Psoas muscle (tissue), 8 donors: ENCODE results near the gene NTRK1. TPM values are rescaled to one million over a fixed set of nuclear protein-coding genes. Genes with fewer than 3 reads are reported as not detected.

Experiments used
- ATAC-seq, 4 donors: fragments of 200-7000 bp; cut with Tn5 transposase; one replicate each; pipeline ENCODE4 v1.9.1; 2020; ENCODE audit warnings: moderate library complexity in 3 of 4, mild to moderate bottlenecking in 2 of 4
- DNase-seq, 2 donors: peaks; one replicate each; pipeline ENCODE4 v3.0.0-alpha.2; 2020
- H3K27ac ChIP-seq: fragments of 200-600 bp; one replicate; pipeline ENCODE4 v1.8.0; 2022
- H3K27me3 ChIP-seq, 3 donors: fragments of 200-600 bp in 1 of 3; one replicate each; pipeline versions ENCODE4 v1.6.1 to v1.8.0; 2013 to 2022; ENCODE audit warnings: low read length in 2 of 3, mild to moderate bottlenecking in 2 of 3, moderate library complexity in 1 of 3; ENCODE audit not compliant: insufficient read depth in 3 of 3
- H3K36me3 ChIP-seq, 2 donors: fragments of 200-600 bp in 1 of 2; one replicate each; pipeline versions ENCODE4 v1.6.1 to v1.8.0; 2013 to 2022; ENCODE audit warnings: low read depth in 1 of 2, mild to moderate bottlenecking in 1 of 2, moderate library complexity in 1 of 2; ENCODE audit not compliant: insufficient read depth in 1 of 2
- H3K4me1 ChIP-seq: fragments of 200-600 bp; one replicate; pipeline ENCODE4 v1.8.0; 2022
- H3K4me3 ChIP-seq: fragments of 200-600 bp; one replicate; pipeline ENCODE4 v1.8.0; 2022; ENCODE audit warnings: mild to moderate bottlenecking
- H3K9me3 ChIP-seq: fragments of 200-600 bp; one replicate; pipeline ENCODE4 v1.8.0; 2022
- WGBS, 3 donors: extraction: QIAGEN DNeasy Blood & Tissue Kit; methylation state at CpG; one replicate each; pipeline versions ENCODE4 v1.1.6 to v1.1.7; 2013; 5-methylcytosine and 5-hydroxymethylcytosine counted together
- intact Hi-C, 2 donors: fragments of 100-400 bp; cut with DNase I; formaldehyde crosslinking; loops; one replicate each; pipeline versions ENCODE4 v1.11.0 to v1.14.2; 2022
- polyA plus RNA-seq, 3 donors: library from polyadenylated mRNA; stranded (reverse); fragments of 200-250 nt; gene quantifications; one replicate each; pipeline ENCODE4 v1.2.3, GENCODE V29; 2013
- total RNA-seq, 4 donors: library from RNA; stranded (reverse); fragmentation: NEBNext Ultra II Directional in 2 of 4; extraction: Animal tissue kit (Norgen Biotek cat#: 25700) in 2 of 4; gene quantifications; one replicate each; pipeline versions ENCODE4 v1.2.1 to v1.2.4, GENCODE V29; 2021 to 2023
- TF ChIP-seq, protein P1 (sequence below): fragments of 200-600 bp; IDR thresholded peaks from one replicate; pipeline ENCODE4 v1.8.0; 2022; ENCODE audit warnings: antibody characterized with exemption
- donor health status: healthy with polysubstance abuse.
- donor health status: DM: no; HTN: no; CAD: no; lungs with moderate emphysema.
- donor health status: Bipolar disorder and iron deficiency.
- donor health status: healthy.
- donor health status: DM: yes; HTN: yes; CAD: no.
- donor health status: DM: no; HTN: no; CAD: no.
- donor health status: DM: no; HTN: no; CAD: no.
- donor health status: DM: yes; HTN: yes; CAD: no.

NTRK1 gene
- total and polyA plus RNA-seq, 7 donors: 0.07 to 0.92 (median 0.44) TPM

DNA sequence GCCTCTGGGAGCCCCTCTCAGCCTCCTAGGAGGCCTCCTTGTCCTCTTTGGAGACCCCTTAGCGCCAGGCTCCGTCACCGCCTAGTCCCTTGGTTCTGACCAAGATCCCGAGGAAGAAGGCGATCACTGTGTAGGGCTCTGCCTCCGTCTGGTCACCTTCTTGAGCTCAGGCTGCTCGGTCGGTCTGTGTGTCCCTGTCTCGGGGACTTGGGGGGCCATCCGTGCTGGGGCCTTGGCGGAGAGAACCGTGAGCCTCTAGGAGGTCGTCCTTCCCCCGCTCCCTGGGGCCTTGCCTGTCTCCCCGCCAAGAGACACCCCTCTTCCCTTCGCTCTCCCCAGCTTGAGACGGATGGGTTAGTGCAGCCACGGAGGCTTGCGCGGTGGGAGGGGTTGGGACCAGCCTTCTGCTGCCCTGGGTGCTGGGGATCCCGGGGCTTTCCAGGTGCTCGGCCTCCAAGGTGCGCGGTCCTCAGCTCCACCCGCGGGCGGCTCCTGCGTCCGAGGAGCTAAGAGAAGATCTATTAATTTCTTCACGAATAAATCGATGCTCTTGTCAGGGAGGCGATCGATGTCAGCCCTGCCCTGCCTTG lies 1.0 kb upstream of the NTRK1 start:
- DNase-seq (no peak), ATAC-seq (peak; percentile 27 to 67 (median 54))
- 1 to 3% (median 1%) methylated on average over 31 to 33 of the region's 33 CpGs for WGBS, 3 donors
- intact Hi-C loops: loop anchor here (1.0 to 2.0 kb wide), 2 partner anchors 21 to 61 kb away; no protein-coding TSS in a partner anchor
- H3K27ac ChIP-seq: no peak overlapping the region
- no peaks in the 10 kb centered on the region for H3K9me3 ChIP-seq
- peaks cover 19% of the 10 kb centered on the region for H3K4me1 ChIP-seq
- H3K4me3 ChIP-seq: peak overlapping the region; percentile 59
- H3K27me3 ChIP-seq: peaks cover 0 to 71% (median 17%) of the 10 kb centered on the region in 3 donors
- TF ChIP-seq, protein P1, sequence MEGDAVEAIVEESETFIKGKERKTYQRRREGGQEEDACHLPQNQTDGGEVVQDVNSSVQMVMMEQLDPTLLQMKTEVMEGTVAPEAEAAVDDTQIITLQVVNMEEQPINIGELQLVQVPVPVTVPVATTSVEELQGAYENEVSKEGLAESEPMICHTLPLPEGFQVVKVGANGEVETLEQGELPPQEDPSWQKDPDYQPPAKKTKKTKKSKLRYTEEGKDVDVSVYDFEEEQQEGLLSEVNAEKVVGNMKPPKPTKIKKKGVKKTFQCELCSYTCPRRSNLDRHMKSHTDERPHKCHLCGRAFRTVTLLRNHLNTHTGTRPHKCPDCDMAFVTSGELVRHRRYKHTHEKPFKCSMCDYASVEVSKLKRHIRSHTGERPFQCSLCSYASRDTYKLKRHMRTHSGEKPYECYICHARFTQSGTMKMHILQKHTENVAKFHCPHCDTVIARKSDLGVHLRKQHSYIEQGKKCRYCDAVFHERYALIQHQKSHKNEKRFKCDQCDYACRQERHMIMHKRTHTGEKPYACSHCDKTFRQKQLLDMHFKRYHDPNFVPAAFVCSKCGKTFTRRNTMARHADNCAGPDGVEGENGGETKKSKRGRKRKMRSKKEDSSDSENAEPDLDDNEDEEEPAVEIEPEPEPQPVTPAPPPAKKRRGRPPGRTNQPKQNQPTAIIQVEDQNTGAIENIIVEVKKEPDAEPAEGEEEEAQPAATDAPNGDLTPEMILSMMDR: no peak
- H3K36me3 ChIP-seq: no peaks in the 10 kb centered on the region

DNA sequence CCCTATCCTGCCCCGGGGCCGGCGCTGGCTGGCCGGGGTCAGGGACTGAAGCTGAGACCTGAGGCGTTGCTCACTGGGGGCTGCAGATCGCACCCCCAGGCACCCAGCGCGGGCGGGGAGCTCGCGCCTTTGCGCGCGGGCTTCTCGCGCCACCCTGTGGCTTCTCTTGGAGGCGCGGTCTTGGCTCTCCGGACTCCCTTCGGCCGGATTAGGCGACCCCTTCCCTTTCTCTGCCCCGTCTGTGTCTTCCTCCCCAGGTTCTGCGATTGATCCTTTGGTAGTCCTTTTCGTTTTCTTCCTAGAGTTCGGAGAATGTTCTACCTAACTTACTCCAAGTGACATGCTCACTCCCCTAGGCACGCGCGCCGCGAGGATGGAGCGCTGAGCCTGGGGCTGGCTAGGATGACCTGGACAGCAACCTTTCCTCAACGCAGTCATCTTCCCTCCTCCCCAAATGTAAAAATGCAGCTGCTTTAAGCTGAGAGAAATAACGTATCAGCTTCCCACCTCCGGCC lies 495 bp upstream of the NTRK1 start:
- TF ChIP-seq, protein P1: peak; percentile 85
- Histone ChIP-seq H3K27me3 (peaks cover 0 to 71% (median 17%) of the 10 kb centered on the region in 3 donors), H3K9me3 (no peaks in the 10 kb centered on the region), H3K4me1 (peaks cover 19% of the 10 kb centered on the region), H3K27ac (no peak overlapping the region), H3K4me3 (peak overlapping the region; percentile 59), H3K36me3 (no peaks in the 10 kb centered on the region)
- peak; percentile 44 to 73 for DNase-seq
- WGBS, 3 donors: 1% methylated on average over 35 of the region's 35 CpGs
- peak; percentile 65 to 93 (median 84) for ATAC-seq
- intact Hi-C loops: loop anchor here in 1 of 2 donors (2.0 kb wide), 1 partner anchor 21 kb away; no protein-coding TSS in a partner anchor

DNA sequence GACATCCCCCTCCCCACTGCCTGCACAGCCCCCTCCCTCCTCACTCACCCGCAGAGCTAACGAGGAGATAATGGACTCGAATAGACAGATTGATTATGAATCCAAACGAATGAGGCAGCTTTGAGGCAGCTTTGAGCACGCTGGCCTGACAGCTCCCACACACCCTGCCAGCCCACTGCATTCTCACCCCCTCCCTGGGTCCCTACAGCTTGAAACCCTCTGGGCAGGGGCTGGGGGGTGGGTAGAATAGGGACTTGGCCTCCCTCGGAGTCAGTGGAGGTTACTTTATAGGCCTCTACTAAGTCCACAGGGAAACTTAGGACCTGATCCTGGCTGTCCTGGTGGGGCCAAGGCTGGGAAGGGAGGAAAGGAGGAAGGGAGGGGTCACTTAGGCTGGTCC lies 1.9 kb downstream of the NTRK1 start:
- DNase-seq (no peak), ATAC-seq (no peak)
- intact Hi-C loops: no loop called here
- no peaks in the 10 kb centered on the region for H3K36me3 ChIP-seq
- H3K4me3 ChIP-seq: no peak overlapping the region
- no peaks in the 10 kb centered on the region for H3K9me3 ChIP-seq
- H3K27ac ChIP-seq: no peak overlapping the region
- TF ChIP-seq, protein P1: no peak
- peaks cover 0 to 67% (median 17%) of the 10 kb centered on the region in 3 donors for H3K27me3 ChIP-seq
- WGBS, 3 donors: 90 to 92% (median 91%) methylated on average over 5 to 6 of the region's 6 CpGs
- peaks cover 19% of the 10 kb centered on the region for H3K4me1 ChIP-seq

DNA sequence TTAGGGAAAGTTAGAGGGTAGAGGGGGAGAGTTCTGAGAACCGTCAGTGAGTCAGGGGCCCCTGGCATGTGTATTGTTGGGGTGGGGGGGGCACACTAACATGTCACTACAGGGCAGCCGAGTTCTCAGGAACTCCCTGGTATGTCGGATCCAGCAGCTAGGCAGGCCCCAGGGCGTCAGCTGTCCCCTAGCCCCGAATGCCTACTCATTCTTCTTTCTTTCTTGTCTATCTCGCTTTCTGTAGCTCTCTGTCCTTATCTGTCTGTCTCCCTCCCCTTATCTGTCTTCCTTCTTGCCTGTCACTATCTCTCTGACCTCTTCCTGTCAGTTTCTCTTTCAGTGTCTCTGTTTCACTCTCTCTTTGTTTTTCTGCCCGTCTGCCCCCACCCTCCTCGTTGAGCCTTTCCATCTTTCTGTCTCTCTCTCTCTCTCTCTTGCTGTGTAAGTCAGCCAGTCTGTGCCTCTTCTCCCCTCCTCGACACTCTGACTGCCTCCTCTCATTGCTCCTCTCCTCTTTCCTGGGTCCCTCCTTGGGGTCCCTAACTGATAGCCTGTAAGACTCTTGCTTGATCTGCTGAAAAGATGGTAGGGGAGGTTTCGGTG lies 2.4 kb downstream of the NTRK1 start:
- H3K9me3 ChIP-seq: no peaks in the 10 kb centered on the region
- intact Hi-C loops: no loop called here
- ATAC-seq (no peak), DNase-seq (no peak)
- peaks cover 19% of the 10 kb centered on the region for H3K4me1 ChIP-seq
- WGBS, 3 donors: 84 to 85% (median 85%) methylated on average over 10 of the region's 10 CpGs
- H3K4me3 ChIP-seq: no peak overlapping the region
- TF ChIP-seq, protein P1: no peak
- H3K27me3 ChIP-seq: peaks cover 0 to 62% (median 14%) of the 10 kb centered on the region in 3 donors
- no peak overlapping the region for H3K27ac ChIP-seq
- H3K36me3 ChIP-seq: no peaks in the 10 kb centered on the region
